Embryonic facial prominence (tissue), 1 donor: ENCODE results near the gene CAV2.

Experiments used
- DNase-seq: peaks from one replicate; pipeline ENCODE4 v3.0.0-alpha.2; 2016; ENCODE audit errors: extremely low spot score

The CAV2 gene

GRCh38 chr7:116546916-116547315 lies 47.4 kb downstream of the CAV2 start:
- DNase-seq, result no peak

- no peak for DNase-seq
These were observed 47.8 kb downstream of the CAV2 start for GRCh38 chr7:116547347-116547746.

GRCh38 chr7:116548506-116548905 lies 49.0 kb downstream of the CAV2 start:
- no peak for DNase-seq

- DNase-seq, result no peak
These were observed 49.8 kb downstream of the CAV2 start for GRCh38 chr7:116549370-116549769.

GRCh38 chr7:116551692-116552091 lies 52.2 kb downstream of the CAV2 start:
- no peak for DNase-seq

GRCh38 chr7:116552602-116553001 lies 53.1 kb downstream of the CAV2 start:
- DNase-seq, result no peak

GRCh38 chr7:116553168-116553964 lies 53.8 kb downstream of the CAV2 start:
- DNase-seq, result no peak

GRCh38 chr7:116554436-116554835 lies 54.9 kb downstream of the CAV2 start:
- DNase-seq, result no peak

GRCh38 chr7:116554911-116555310 lies 55.4 kb downstream of the CAV2 start:
- DNase-seq, result no peak

GRCh38 chr7:116557066-116557585 lies 57.6 kb downstream of the CAV2 start:
- DNase-seq, result no peak

GRCh38 chr7:116557901-116558300 lies 58.4 kb downstream of the CAV2 start:
- no peak for DNase-seq
